GM18502 (cell line): ENCODE data around the gene LRRC74B.
"Not testable (repeated sequence)": the region's sequence is repeated elsewhere in the genome, so short reads cannot be mapped to it uniquely, and the experiment has no call there.

Source experiments
- ATAC-seq: cut with Tn5 transposase; IDR thresholded peaks from one replicate; pipeline ENCODE4 v1.9.1; 2021; ENCODE audit warnings: mild to moderate bottlenecking; ENCODE audit not compliant: unreplicated experiment, poor library complexity

Gene LRRC74B

GRCh38 chr22:21073023-21073422 lies 27.3 kb downstream of the LRRC74B start:
- ATAC-seq, result no peak

GRCh38 chr22:21073482-21073881 lies 27.7 kb downstream of the LRRC74B start:
- no peak for ATAC-seq

- no peak for ATAC-seq
Observed at GRCh38 chr22:21074102-21074715, 28.5 kb downstream of the LRRC74B start.

- no peak for ATAC-seq
Observed at GRCh38 chr22:21075516-21076138, 29.9 kb downstream of the LRRC74B start.

- no peak for ATAC-seq
Observed at GRCh38 chr22:21076912-21077625, 31.3 kb downstream of the LRRC74B start.

GRCh38 chr22:21077884-21078508 lies 32.2 kb downstream of the LRRC74B start:
- ATAC-seq, result no peak

- no peak for ATAC-seq
Observed at GRCh38 chr22:21078916-21079315, 33.2 kb downstream of the LRRC74B start.

- ATAC-seq, result no peak
Observed at GRCh38 chr22:21079493-21079892, 33.7 kb downstream of the LRRC74B start.

- ATAC-seq, result no peak
Observed at GRCh38 chr22:21080435-21081137, 34.8 kb downstream of the LRRC74B start.

- ATAC-seq, result no peak
Observed at GRCh38 chr22:21082248-21082647, 36.5 kb downstream of the LRRC74B start.

GRCh38 chr22:21087119-21087518 lies 41.4 kb downstream of the LRRC74B start:
- no peak for ATAC-seq

- ATAC-seq, result not testable (repeated sequence)
Observed at GRCh38 chr22:21087926-21088325, 42.2 kb downstream of the LRRC74B start.

- not testable (repeated sequence) for ATAC-seq
Observed at GRCh38 chr22:21091220-21091619, 45.5 kb downstream of the LRRC74B start.

- no peak for ATAC-seq
Observed at GRCh38 chr22:21092797-21093554, 47.2 kb downstream of the LRRC74B start.

- not testable (repeated sequence) for ATAC-seq
Observed at GRCh38 chr22:21093555-21094137, 47.9 kb downstream of the LRRC74B start.

- no peak for ATAC-seq
Observed at GRCh38 chr22:21094911-21095772, 49.4 kb downstream of the LRRC74B start.

- ATAC-seq, result no peak
Observed at GRCh38 chr22:21095773-21096107, 50.0 kb downstream of the LRRC74B start.

GRCh38 chr22:21096878-21097277 lies 51.1 kb downstream of the LRRC74B start:
- ATAC-seq, result not testable (repeated sequence)
